Measurements from ENCODE around the gene CRB1. TPM values are rescaled to one million over a fixed set of nuclear protein-coding genes. Genes with fewer than 3 reads are reported as not detected.

Gene CRB1
- polyA plus RNA-seq, 3 donors: not detected

DNA sequence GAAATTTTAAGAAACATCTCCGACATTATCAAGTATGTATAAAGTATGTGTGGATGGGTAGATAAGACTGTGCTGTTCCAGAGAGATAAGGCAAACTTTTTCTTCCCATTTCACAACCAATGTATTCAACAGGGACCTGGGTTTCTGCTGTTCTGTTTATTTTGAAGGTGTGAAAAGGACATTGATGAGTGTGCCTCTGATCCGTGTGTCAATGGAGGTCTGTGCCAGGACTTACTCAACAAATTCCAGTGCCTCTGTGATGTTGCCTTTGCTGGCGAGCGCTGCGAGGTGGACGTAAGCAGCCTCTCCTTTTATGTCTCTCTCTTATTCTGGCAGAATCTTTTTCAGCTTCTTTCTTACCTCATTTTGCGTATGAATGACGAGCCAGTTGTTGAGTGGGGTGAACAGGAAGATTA lies 174.0 kb downstream of the CRB1 start:
- no peaks in the 10 kb centered on the region for H3K4me1 ChIP-seq (ENCODE audit: control insufficient read depth in 1 of 2, insufficient read depth in 2 of 2, low read length in 2 of 2)
- no peak overlapping the region for H3K4me3 ChIP-seq (replicated peaks in 1 of 3; ENCODE audit: low read depth in 2 of 3, low read length in 3 of 3)
- H3K4me2 ChIP-seq (replicated peaks; ENCODE audit: extremely low read depth, low read length, poor library complexity, severe bottlenecking): no peak overlapping the region
- H3K27ac ChIP-seq (ENCODE audit: low read depth in 1 of 2, low read length in 2 of 2): no peak overlapping the region
- no peaks in the 10 kb centered on the region for H3K79me2 ChIP-seq (ENCODE audit: insufficient read depth, low read length)
- H3K36me3 Mint-ChIP-seq: no peaks in the 10 kb centered on the region
- H3K27ac Mint-ChIP-seq: no peak overlapping the region
- no peak overlapping the region for H3K4me3 Mint-ChIP-seq
- H3K4me1 Mint-ChIP-seq: no peaks in the 10 kb centered on the region
- H3K9ac ChIP-seq (ENCODE audit: insufficient read depth, low read length, poor library complexity, severe bottlenecking): no peak overlapping the region
- intact Hi-C loops (cut with micrococcal nuclease): no loop called here
- peaks cover 0 to 2% (median 0%) of the 10 kb centered on the region in 3 donors for H3K27me3 Mint-ChIP-seq (ENCODE audit: low read depth in 3 of 3)
- DNase-seq: no peak
- no peaks in the 10 kb centered on the region for H3K9me3 ChIP-seq (replicated peaks in 1 of 2; ENCODE audit: control insufficient read depth in 1 of 2, insufficient read depth in 1 of 2, low read length in 2 of 2)
- no peak for TF ChIP-seq CTCF (IDR thresholded peaks at IDR 0.05)
- H3K27me3 ChIP-seq (ENCODE audit: control insufficient read depth in 2 of 2, insufficient read depth in 2 of 2, low read length in 2 of 2): no peaks in the 10 kb centered on the region
- no peak overlapping the region for H2AFZ ChIP-seq (ENCODE audit: insufficient read depth, low read depth, low read length, poor library complexity, severe bottlenecking)
- no CpG with 5 or more reads among the region's 8 CpGs for WGBS (ENCODE audit: insufficient coverage)
- H3K9me3 Mint-ChIP-seq: no peaks in the 10 kb centered on the region
- H4K20me1 ChIP-seq (ENCODE audit: insufficient read depth, low read length): no peaks in the 10 kb centered on the region
- no peaks in the 10 kb centered on the region for H3K36me3 ChIP-seq (replicated peaks in 1 of 2; ENCODE audit: control insufficient read depth in 1 of 2, insufficient read depth in 2 of 2, low read length in 2 of 2)

GRCh38 chr1:197444755-197445154 lies 176.7 kb downstream of the CRB1 start:
- Histone ChIP-seq H3K4me2 (replicated peaks; ENCODE audit: extremely low read depth, low read length, poor library complexity, severe bottlenecking) (no peak overlapping the region), H3K9me3 (replicated peaks in 1 of 2; ENCODE audit: control insufficient read depth in 1 of 2, insufficient read depth in 1 of 2, low read length in 2 of 2) (no peaks in the 10 kb centered on the region), H3K4me3 (replicated peaks in 1 of 3; ENCODE audit: low read depth in 2 of 3, low read length in 3 of 3) (no peak overlapping the region), H3K36me3 (replicated peaks in 1 of 2; ENCODE audit: control insufficient read depth in 1 of 2, insufficient read depth in 2 of 2, low read length in 2 of 2) (no peaks in the 10 kb centered on the region), H3K4me1 (ENCODE audit: control insufficient read depth in 1 of 2, insufficient read depth in 2 of 2, low read length in 2 of 2) (no peaks in the 10 kb centered on the region), H3K27me3 (ENCODE audit: control insufficient read depth in 2 of 2, insufficient read depth in 2 of 2, low read length in 2 of 2) (no peaks in the 10 kb centered on the region), H2AFZ (ENCODE audit: insufficient read depth, low read depth, low read length, poor library complexity, severe bottlenecking) (no peak overlapping the region), H3K9ac (ENCODE audit: insufficient read depth, low read length, poor library complexity, severe bottlenecking) (no peak overlapping the region), H4K20me1 (ENCODE audit: insufficient read depth, low read length) (no peaks in the 10 kb centered on the region), H3K27ac (ENCODE audit: low read depth in 1 of 2, low read length in 2 of 2) (no peak overlapping the region), H3K79me2 (ENCODE audit: insufficient read depth, low read length) (no peaks in the 10 kb centered on the region)
- Mint-ChIP-seq H3K27ac (no peak overlapping the region), H3K36me3 (no peaks in the 10 kb centered on the region), H3K9me3 (no peaks in the 10 kb centered on the region), H3K4me3 (no peak overlapping the region), H3K27me3 (ENCODE audit: low read depth in 3 of 3) (peaks cover 0 to 2% (median 0%) of the 10 kb centered on the region in 3 donors), H3K4me1 (no peaks in the 10 kb centered on the region)
- intact Hi-C loops (cut with micrococcal nuclease): no loop called here
- DNase-seq: no peak
- no peak for TF ChIP-seq CTCF (IDR thresholded peaks at IDR 0.05)
- no CpG with 5 or more reads among the region's 1 CpG for WGBS (ENCODE audit: insufficient coverage)

Data from CD14-positive monocyte (primary cell).